ENCODE measurements around the gene TF. TPM values are rescaled to one million over a fixed set of nuclear protein-coding genes. Genes with fewer than 3 reads are reported as not detected.

TF gene
- total and polyA plus RNA-seq, 10 of the 15 experiments (the other 5 are each of a cell fraction or from before 2014, with no cell fraction given) = under 0.01 to 8.9 (median 0.05) TPM; not detected in 1

DNA sequence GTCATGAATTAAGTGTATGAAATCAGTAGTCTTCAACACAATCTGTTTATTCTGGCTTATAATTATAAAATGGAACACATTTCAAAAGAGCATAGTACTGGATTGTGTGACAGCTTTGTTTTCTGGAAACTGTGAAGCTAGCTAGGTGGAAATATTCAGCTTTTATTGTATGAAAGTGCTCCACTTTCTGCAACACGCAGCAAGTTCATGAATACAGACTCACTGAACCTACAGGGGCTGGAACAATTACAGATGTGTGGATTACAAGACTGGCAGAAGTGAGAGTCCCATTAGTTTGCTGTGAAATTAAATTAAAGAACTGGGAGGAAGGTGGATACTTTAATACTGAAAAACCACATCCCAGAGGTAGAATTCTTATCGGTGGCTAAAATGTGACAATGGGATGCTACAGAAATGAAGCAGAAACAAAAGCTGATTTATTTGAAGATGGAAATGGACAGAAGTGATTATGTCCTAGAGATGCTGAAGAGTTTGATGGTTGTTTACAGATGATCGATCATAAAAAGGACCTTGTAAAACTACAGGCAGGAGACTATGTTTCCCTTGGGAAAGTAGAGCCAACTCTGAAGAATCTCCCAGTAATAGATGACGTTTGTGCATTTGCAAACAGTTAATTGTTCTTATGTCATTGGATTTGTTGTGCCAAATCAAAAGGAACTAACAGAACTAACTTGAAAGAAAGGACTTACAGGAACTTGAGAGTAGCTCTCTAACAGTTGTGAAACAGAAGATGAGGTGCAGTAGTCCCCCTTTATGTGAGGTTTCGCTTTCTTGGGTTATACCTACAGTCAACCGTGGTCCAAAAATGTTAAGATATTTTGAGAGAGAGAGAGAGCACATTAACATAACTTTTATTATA lies 15.7 kb downstream of the TF start:
- no peak overlapping the region for H2AFZ ChIP-seq (ENCODE audit: control insufficient read depth, low read depth, low read length)
- ChIA-PET RAD21 (ENCODE audit: unreplicated experiment) (no interaction called here), SMC1A (ENCODE audit: uncharacterized antibody, unreplicated experiment) (no interaction called here), CTCF (interaction anchor here (1.5 kb wide), 1 partner anchor 19 kb away, joined by 4 read pairs; no protein-coding TSS in a partner anchor), POLR2A (no interaction called here)
- no peak overlapping the region for H3K27ac ChIP-seq (ENCODE audit: control insufficient read depth, insufficient read depth)
- no peaks in the 10 kb centered on the region for H3K36me3 ChIP-seq (ENCODE audit: control insufficient read depth in 2 of 2, insufficient read depth in 2 of 2, low read length in 1 of 2)
- H3K4me2 ChIP-seq (ENCODE audit: control insufficient read depth, insufficient read depth) = no peak overlapping the region
- ATAC-seq (no peak), FAIRE-seq (no peak), DNase-seq (ENCODE audit: low read depth, low spot score) (no peak)
- no peaks in the 10 kb centered on the region for H4K20me1 ChIP-seq (ENCODE audit: control insufficient read depth, insufficient read depth)
- H3K9ac ChIP-seq (ENCODE audit: control insufficient read depth, insufficient read depth, low read length) = no peak overlapping the region
- BruUV-seq (replicated peaks) = no TSS peak
- H3K4me1 ChIP-seq (ENCODE audit: control insufficient read depth, insufficient read depth, low read length) = no peaks in the 10 kb centered on the region
- H3K27me3 ChIP-seq (replicated peaks in 1 of 2; ENCODE audit: control insufficient read depth in 2 of 2, insufficient read depth in 2 of 2, low read length in 1 of 2) = peaks cover 2 to 9% of the 10 kb centered on the region in 2 experiments; a peak in 3 of 4 replicates
- no peak overlapping the region for H3K4me3 ChIP-seq
- 36% methylated on average over 6 of the region's 6 CpGs for WGBS (ENCODE audit: insufficient coverage, insufficient replicate concordance, low lambda C conversion rate, missing lambda C conversion rate)
- H3K79me2 ChIP-seq (ENCODE audit: control insufficient read depth, insufficient read depth, low read length) = no peaks in the 10 kb centered on the region
- intact Hi-C loops (cut with micrococcal nuclease; ENCODE audit: unreplicated experiment) = no loop called here
- in situ Hi-C loops (cut with MboI) = no loop called here
- no peaks in the 10 kb centered on the region for H3K9me3 ChIP-seq (replicated peaks; ENCODE audit: control insufficient read depth, insufficient read depth, low read length)
- no peak for TF ChIP-seq CEBPB (IDR thresholded peaks at IDR 0.05; ENCODE audit: borderline replicate concordance in 1 of 2, low read depth in 2 of 2, low read length in 2 of 2)
- TF ChIP-seq, protein P1, sequence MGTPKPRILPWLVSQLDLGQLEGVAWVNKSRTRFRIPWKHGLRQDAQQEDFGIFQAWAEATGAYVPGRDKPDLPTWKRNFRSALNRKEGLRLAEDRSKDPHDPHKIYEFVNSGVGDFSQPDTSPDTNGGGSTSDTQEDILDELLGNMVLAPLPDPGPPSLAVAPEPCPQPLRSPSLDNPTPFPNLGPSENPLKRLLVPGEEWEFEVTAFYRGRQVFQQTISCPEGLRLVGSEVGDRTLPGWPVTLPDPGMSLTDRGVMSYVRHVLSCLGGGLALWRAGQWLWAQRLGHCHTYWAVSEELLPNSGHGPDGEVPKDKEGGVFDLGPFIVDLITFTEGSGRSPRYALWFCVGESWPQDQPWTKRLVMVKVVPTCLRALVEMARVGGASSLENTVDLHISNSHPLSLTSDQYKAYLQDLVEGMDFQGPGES (IDR thresholded peaks at IDR 0.05) = no peak
- no peak for TF ChIP-seq KLF5 (IDR thresholded peaks at IDR 0.05; ENCODE audit: partially characterized antibody)
- TF ChIP-seq, protein P2, sequence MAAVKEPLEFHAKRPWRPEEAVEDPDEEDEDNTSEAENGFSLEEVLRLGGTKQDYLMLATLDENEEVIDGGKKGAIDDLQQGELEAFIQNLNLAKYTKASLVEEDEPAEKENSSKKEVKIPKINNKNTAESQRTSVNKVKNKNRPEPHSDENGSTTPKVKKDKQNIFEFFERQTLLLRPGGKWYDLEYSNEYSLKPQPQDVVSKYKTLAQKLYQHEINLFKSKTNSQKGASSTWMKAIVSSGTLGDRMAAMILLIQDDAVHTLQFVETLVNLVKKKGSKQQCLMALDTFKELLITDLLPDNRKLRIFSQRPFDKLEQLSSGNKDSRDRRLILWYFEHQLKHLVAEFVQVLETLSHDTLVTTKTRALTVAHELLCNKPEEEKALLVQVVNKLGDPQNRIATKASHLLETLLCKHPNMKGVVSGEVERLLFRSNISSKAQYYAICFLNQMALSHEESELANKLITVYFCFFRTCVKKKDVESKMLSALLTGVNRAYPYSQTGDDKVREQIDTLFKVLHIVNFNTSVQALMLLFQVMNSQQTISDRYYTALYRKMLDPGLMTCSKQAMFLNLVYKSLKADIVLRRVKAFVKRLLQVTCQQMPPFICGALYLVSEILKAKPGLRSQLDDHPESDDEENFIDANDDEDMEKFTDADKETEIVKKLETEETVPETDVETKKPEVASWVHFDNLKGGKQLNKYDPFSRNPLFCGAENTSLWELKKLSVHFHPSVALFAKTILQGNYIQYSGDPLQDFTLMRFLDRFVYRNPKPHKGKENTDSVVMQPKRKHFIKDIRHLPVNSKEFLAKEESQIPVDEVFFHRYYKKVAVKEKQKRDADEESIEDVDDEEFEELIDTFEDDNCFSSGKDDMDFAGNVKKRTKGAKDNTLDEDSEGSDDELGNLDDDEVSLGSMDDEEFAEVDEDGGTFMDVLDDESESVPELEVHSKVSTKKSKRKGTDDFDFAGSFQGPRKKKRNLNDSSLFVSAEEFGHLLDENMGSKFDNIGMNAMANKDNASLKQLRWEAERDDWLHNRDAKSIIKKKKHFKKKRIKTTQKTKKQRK (IDR thresholded peaks at IDR 0.05; ENCODE audit: low read depth, low read length) = no peak
- TF ChIP-seq TCF3 (IDR thresholded peaks at IDR 0.05; ENCODE audit: borderline replicate concordance, insufficient read depth, low read depth, low read length) = no peak
- TF ChIP-seq BHLHE40 (IDR thresholded peaks at IDR 0.05; ENCODE audit: borderline replicate concordance in 1 of 2, low read depth in 2 of 2, low read length in 1 of 2) = no peak
- no peak for TF ChIP-seq RUNX3 (IDR thresholded peaks at IDR 0.05; ENCODE audit: low read length)
- TF ChIP-seq PAX5 (IDR thresholded peaks at IDR 0.05; ENCODE audit: borderline replicate concordance, low read depth, low read length) = no peak
- no peak for TF ChIP-seq EED (IDR thresholded peaks at IDR 0.05; ENCODE audit: low read depth)
- TF ChIP-seq POU2F2 (IDR thresholded peaks at IDR 0.05; ENCODE audit: borderline replicate concordance, low read depth, low read length) = no peak
- no peak for TF ChIP-seq ZNF24 (IDR thresholded peaks at IDR 0.05)
- TF ChIP-seq RAD21 (IDR thresholded peaks at IDR 0.05; ENCODE audit: insufficient read depth, low read depth, low read length) = no peak
- TF ChIP-seq, protein P3, sequence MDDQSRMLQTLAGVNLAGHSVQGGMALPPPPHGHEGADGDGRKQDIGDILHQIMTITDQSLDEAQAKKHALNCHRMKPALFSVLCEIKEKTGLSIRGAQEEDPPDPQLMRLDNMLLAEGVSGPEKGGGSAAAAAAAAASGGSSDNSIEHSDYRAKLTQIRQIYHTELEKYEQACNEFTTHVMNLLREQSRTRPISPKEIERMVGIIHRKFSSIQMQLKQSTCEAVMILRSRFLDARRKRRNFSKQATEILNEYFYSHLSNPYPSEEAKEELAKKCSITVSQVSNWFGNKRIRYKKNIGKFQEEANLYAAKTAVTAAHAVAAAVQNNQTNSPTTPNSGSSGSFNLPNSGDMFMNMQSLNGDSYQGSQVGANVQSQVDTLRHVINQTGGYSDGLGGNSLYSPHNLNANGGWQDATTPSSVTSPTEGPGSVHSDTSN (IDR thresholded peaks at IDR 0.05; ENCODE audit: insufficient replicate concordance, low read depth, low read length) = no peak
- TF ChIP-seq SRF (IDR thresholded peaks at IDR 0.05; ENCODE audit: low read depth in 2 of 2, low read length in 2 of 2) = no peak
- no peak for TF ChIP-seq BRCA1 (IDR thresholded peaks at IDR 0.05; ENCODE audit: low read depth, low read length)

Measured in GM12878 (cell line).